ENCODE results near the gene TREH.

The TREH gene

GRCh38 chr11:118663381-118663780 lies 16.1 kb downstream of the TREH start:
- DNase-seq = no peak

GRCh38 chr11:118662401-118663271 lies 16.8 kb downstream of the TREH start:
- no peak for DNase-seq

GRCh38 chr11:118661425-118662301 lies 17.8 kb downstream of the TREH start:
- DNase-seq = no peak

- DNase-seq = no peak
Measured at GRCh38 chr11:118660681-118661424, 18.6 kb downstream of the TREH start.

- DNase-seq = no peak
Measured at GRCh38 chr11:118659953-118660680, 19.3 kb downstream of the TREH start.

- DNase-seq = peak; percentile 40
Measured at GRCh38 chr11:118659314-118659952, 20.0 kb downstream of the TREH start.

- DNase-seq = no peak
Measured at GRCh38 chr11:118658429-118659313, 20.8 kb downstream of the TREH start.

- no peak for DNase-seq
Measured at GRCh38 chr11:118657709-118658428, 21.6 kb downstream of the TREH start.

GRCh38 chr11:118657238-118657637 lies 22.2 kb downstream of the TREH start:
- no peak for DNase-seq

- DNase-seq = no peak
Measured at GRCh38 chr11:118656563-118657165, 22.8 kb downstream of the TREH start.

- no peak for DNase-seq
Measured at GRCh38 chr11:118655486-118656190, 23.8 kb downstream of the TREH start.

- DNase-seq = no peak
Measured at GRCh38 chr11:118653684-118654390, 25.6 kb downstream of the TREH start.

GRCh38 chr11:118652681-118653181 lies 26.7 kb downstream of the TREH start:
- DNase-seq = no peak

GRCh38 chr11:118651820-118652219 lies 27.6 kb downstream of the TREH start:
- no peak for DNase-seq

GRCh38 chr11:118650366-118650765 lies 29.1 kb downstream of the TREH start:
- DNase-seq = no peak

GRCh38 chr11:118649941-118650340 lies 29.5 kb downstream of the TREH start:
- DNase-seq = no peak

- DNase-seq = no peak
Measured at GRCh38 chr11:118648291-118648690, 31.2 kb downstream of the TREH start.

GRCh38 chr11:118646393-118646792 lies 33.1 kb downstream of the TREH start:
- no peak for DNase-seq
